ENCODE results near the gene UBE3C. TPM values are rescaled to one million over a fixed set of nuclear protein-coding genes. Genes with fewer than 3 reads are reported as not detected.
"Not testable (repeated sequence)": the region's sequence is repeated elsewhere in the genome, so short reads cannot be mapped to it uniquely, and the experiment has no call there.

Gene UBE3C
- total and polyA plus RNA-seq, 2 donors (not counting 3 experiments of a cell fraction or from before 2014, with no cell fraction given): 45.1 to 77.3 TPM

- H3K4me3 ChIP-seq (replicated peaks in 1 of 3; ENCODE audit: insufficient read depth in 1 of 3, low read depth in 1 of 3, low read length in 3 of 3): no peak overlapping the region
- no peak overlapping the region for H2AFZ ChIP-seq (ENCODE audit: low read depth, low read length)
- TF ChIP-seq FOS (IDR thresholded peaks at IDR 0.05; ENCODE audit: borderline replicate concordance, insufficient read depth, low read length) (no peak), MAX (IDR thresholded peaks at IDR 0.05; ENCODE audit: insufficient read depth, insufficient read length) (no peak), CTCF (IDR thresholded peaks at IDR 0.05; ENCODE audit: extremely low read depth in 1 of 2, insufficient read depth in 1 of 2, low read depth in 1 of 2, low read length in 2 of 2) (no peak), EZH2 (IDR thresholded peaks at IDR 0.05; ENCODE audit: borderline replicate concordance, low read depth, low read length, severe bottlenecking) (no peak), POLR2AphosphoS5 (IDR thresholded peaks at IDR 0.05; ENCODE audit: insufficient read depth, low read depth, low read length) (no peak), POLR2A (IDR thresholded peaks at IDR 0.05; ENCODE audit: low read depth, low read length) (no peak), GATA2 (IDR thresholded peaks at IDR 0.05; ENCODE audit: insufficient read depth, insufficient read length, low read depth, low read length) (no peak), MYC (IDR thresholded peaks at IDR 0.05; ENCODE audit: low read depth, low read length) (no peak), JUN (IDR thresholded peaks at IDR 0.05; ENCODE audit: borderline replicate concordance, insufficient read depth, insufficient read length, low read depth) (no peak)
- no peaks in the 10 kb centered on the region for H3K9me3 ChIP-seq (replicated peaks; ENCODE audit: control insufficient read depth, insufficient read depth, low read length)
- no peaks in the 10 kb centered on the region for H3K9me1 ChIP-seq (replicated peaks; ENCODE audit: control insufficient read depth, extremely low read depth, insufficient read depth, low read length)
- BruUV-seq (replicated peaks): no TSS peak
- no peak overlapping the region for H3K27ac ChIP-seq (ENCODE audit: insufficient read depth, low read depth, low read length)
- no peak overlapping the region for H3K4me2 ChIP-seq (ENCODE audit: insufficient read depth, low read length)
- H3K27me3 ChIP-seq (ENCODE audit: control insufficient read depth in 2 of 2, insufficient read depth in 2 of 2, low read length in 2 of 2): no peaks in the 10 kb centered on the region
- ChIA-PET POLR2A (no interaction called here), CTCF (no interaction called here)
- H3K79me2 ChIP-seq (ENCODE audit: control insufficient read depth, insufficient read depth, low read length): no peaks in the 10 kb centered on the region
- dilution Hi-C loops (cut with MboI; ENCODE audit: extremely low pct_ligation_motif_present, low sequenced_read_pairs) (no loop called here), intact Hi-C loops (cut with micrococcal nuclease) (no loop called here)
- H3K36me3 ChIP-seq (ENCODE audit: control insufficient read depth in 2 of 2, extremely low read depth in 1 of 2, insufficient read depth in 2 of 2, low read length in 2 of 2): no peaks in the 10 kb centered on the region
- no peak overlapping the region for H3K9ac ChIP-seq (replicated peaks; ENCODE audit: extremely low read depth, insufficient read depth, low read length)
- no peaks in the 10 kb centered on the region for H3K4me1 ChIP-seq (ENCODE audit: control insufficient read depth, extremely low read depth, insufficient read depth, low read length)
- no peaks in the 10 kb centered on the region for H4K20me1 ChIP-seq (replicated peaks; ENCODE audit: control insufficient read depth, extremely low read depth, insufficient read depth, low read length)
- FAIRE-seq (no peak), DNase-seq (ENCODE audit: low read depth, low spot score) (no peak)
These were observed 41.2 kb upstream of the UBE3C start for GRCh38 chr7:157097569-157097968.

- H3K9me1 ChIP-seq (replicated peaks; ENCODE audit: control insufficient read depth, extremely low read depth, insufficient read depth, low read length); H3K4me3 ChIP-seq (replicated peaks in 1 of 3; ENCODE audit: insufficient read depth in 1 of 3, low read depth in 1 of 3, low read length in 3 of 3); H2AFZ ChIP-seq (ENCODE audit: low read depth, low read length); H3K4me1 ChIP-seq (ENCODE audit: control insufficient read depth, extremely low read depth, insufficient read depth, low read length); H3K9me3 ChIP-seq (replicated peaks; ENCODE audit: control insufficient read depth, insufficient read depth, low read length); dilution Hi-C loops (cut with MboI; ENCODE audit: extremely low pct_ligation_motif_present, low sequenced_read_pairs); DNase-seq (ENCODE audit: low read depth, low spot score); H3K4me2 ChIP-seq (ENCODE audit: insufficient read depth, low read length); H3K27me3 ChIP-seq (ENCODE audit: control insufficient read depth in 2 of 2, insufficient read depth in 2 of 2, low read length in 2 of 2); H3K79me2 ChIP-seq (ENCODE audit: control insufficient read depth, insufficient read depth, low read length); intact Hi-C loops (cut with micrococcal nuclease); H4K20me1 ChIP-seq (replicated peaks; ENCODE audit: control insufficient read depth, extremely low read depth, insufficient read depth, low read length); H3K27ac ChIP-seq (ENCODE audit: insufficient read depth, low read depth, low read length); H3K36me3 ChIP-seq (ENCODE audit: control insufficient read depth in 2 of 2, extremely low read depth in 1 of 2, insufficient read depth in 2 of 2, low read length in 2 of 2); CTCF ChIA-PET; FAIRE-seq; H3K9ac ChIP-seq (replicated peaks; ENCODE audit: extremely low read depth, insufficient read depth, low read length); POLR2A ChIA-PET; BruUV-seq (replicated peaks): not testable (repeated sequence)
These were observed 38.7 kb upstream of the UBE3C start for GRCh38 chr7:157100005-157100404.

- intact Hi-C loops (cut with micrococcal nuclease): not testable (repeated sequence)
These were observed 35.1 kb upstream of the UBE3C start for GRCh38 chr7:157103641-157104040.

More at GRCh38 chr7:157103641-157104040, 35.1 kb upstream of the UBE3C start:
- H4K20me1 ChIP-seq (replicated peaks; ENCODE audit: control insufficient read depth, extremely low read depth, insufficient read depth, low read length); DNase-seq (ENCODE audit: low read depth, low spot score); H3K9me1 ChIP-seq (replicated peaks; ENCODE audit: control insufficient read depth, extremely low read depth, insufficient read depth, low read length); H3K79me2 ChIP-seq (ENCODE audit: control insufficient read depth, insufficient read depth, low read length); dilution Hi-C loops (cut with MboI; ENCODE audit: extremely low pct_ligation_motif_present, low sequenced_read_pairs); H3K4me3 ChIP-seq (replicated peaks in 1 of 3; ENCODE audit: insufficient read depth in 1 of 3, low read depth in 1 of 3, low read length in 3 of 3); H3K27ac ChIP-seq (ENCODE audit: insufficient read depth, low read depth, low read length); H3K9me3 ChIP-seq (replicated peaks; ENCODE audit: control insufficient read depth, insufficient read depth, low read length); H3K27me3 ChIP-seq (ENCODE audit: control insufficient read depth in 2 of 2, insufficient read depth in 2 of 2, low read length in 2 of 2); H3K4me2 ChIP-seq (ENCODE audit: insufficient read depth, low read length); H3K4me1 ChIP-seq (ENCODE audit: control insufficient read depth, extremely low read depth, insufficient read depth, low read length); H3K9ac ChIP-seq (replicated peaks; ENCODE audit: extremely low read depth, insufficient read depth, low read length); FAIRE-seq; H3K36me3 ChIP-seq (ENCODE audit: control insufficient read depth in 2 of 2, extremely low read depth in 1 of 2, insufficient read depth in 2 of 2, low read length in 2 of 2); BruUV-seq (replicated peaks); H2AFZ ChIP-seq (ENCODE audit: low read depth, low read length); CTCF ChIA-PET; POLR2A ChIA-PET: not testable (repeated sequence)

Data from endothelial cell of umbilical vein (primary cell).